Stimulated activated CD8-positive, alpha-beta memory T cell treated with anti-CD3 and anti-CD28 coated beads, Interleukin-7, amount 100 ng/mL, for 24 hours (primary cell): Measurements from ENCODE around the gene B3GNT3.

Source experiments
- DNase-seq: peaks from one replicate; pipeline ENCODE4 v3.0.0-alpha.2; 2020; ENCODE audit warnings: low read depth

The B3GNT3 gene, protein sequence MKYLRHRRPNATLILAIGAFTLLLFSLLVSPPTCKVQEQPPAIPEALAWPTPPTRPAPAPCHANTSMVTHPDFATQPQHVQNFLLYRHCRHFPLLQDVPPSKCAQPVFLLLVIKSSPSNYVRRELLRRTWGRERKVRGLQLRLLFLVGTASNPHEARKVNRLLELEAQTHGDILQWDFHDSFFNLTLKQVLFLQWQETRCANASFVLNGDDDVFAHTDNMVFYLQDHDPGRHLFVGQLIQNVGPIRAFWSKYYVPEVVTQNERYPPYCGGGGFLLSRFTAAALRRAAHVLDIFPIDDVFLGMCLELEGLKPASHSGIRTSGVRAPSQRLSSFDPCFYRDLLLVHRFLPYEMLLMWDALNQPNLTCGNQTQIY

DNA sequence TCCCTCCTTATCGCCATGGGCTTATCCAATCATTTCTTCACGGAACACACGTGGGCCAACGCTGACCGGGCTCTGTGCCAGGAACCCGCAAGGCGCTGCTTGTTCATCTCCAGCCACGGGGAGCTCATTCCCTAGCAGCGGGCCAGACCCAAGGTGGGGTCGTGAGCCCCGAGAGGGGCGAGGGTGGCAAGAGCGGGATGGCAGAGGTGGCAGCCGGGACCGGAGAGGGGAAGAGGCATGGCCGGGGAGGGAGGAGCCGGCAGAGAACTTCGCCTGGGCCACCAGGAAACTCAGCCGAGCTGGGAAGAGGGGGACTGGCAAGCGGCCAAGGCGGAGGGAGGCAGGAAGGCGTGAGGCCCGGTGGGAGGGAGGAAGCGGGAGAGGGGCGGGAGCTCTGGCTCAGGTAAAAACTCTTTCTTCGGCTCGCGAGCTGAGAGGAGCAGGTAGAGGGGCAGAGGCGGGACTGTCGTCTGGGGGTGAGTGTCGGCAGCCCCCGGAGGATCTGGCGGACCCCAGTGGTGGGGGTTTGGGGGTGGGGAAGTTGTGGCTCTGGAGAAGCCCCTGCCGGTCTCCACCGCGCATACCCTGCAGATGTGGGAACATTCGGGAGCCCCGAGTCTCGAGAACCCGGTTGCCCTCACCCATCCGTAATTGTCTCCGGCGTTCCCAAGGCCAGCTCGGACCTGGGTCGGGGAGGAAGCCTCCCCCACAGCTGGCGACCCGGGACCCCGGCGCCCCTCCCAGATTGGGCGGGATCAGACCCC, at the start of gene B3GNT3:
Gene B3GNT3, plus strand, starts transcription at position 408 of the 764 bp plus-strand sequence. CDS start 12,670 bp downstream, outside the sequence.
- no peak for DNase-seq

GRCh38 chr19:17747205-17748098, 47.5 kb upstream of the B3GNT3 start:
- DNase-seq, result peak; percentile 86

DNA sequence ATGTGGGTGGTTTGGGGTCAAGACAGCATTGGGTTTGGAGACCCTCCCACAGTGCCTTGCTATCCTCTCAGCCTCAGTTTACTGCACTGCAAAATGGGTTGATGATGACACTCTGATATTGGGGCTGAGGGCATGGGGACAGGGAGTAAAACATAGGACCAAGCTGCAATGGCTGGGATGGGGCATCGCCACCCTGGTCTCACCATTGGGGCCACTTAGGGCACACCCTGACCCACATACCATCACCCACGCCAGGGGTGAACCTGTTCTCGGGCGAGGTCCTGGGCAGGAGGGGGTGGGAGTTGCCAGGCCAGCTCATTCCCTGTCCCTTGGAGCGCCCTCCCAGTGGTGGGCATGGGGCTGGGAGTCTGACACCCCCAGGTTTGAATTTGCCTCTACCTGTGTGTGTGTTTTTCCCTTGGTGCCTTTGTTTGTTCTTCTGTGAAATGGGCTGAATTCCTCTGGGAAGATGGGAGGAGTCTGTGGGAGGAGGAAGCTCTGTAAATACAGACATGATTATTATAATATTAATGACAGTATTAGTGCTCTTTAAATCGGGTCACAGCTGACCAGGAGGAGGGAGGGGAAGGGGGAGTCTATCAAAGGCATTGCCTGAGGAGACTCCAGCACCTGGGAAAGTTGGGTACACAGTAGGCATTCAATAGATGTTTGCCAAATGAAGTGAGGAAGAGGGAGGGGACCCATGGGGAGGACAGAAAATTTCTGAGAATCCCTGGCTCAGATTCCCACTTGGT, 45.9 kb upstream of the B3GNT3 start:
- DNase-seq, result no peak

- no peak for DNase-seq
Measured at GRCh38 chr19:17749912-17750317, 45.0 kb upstream of the B3GNT3 start.

DNA sequence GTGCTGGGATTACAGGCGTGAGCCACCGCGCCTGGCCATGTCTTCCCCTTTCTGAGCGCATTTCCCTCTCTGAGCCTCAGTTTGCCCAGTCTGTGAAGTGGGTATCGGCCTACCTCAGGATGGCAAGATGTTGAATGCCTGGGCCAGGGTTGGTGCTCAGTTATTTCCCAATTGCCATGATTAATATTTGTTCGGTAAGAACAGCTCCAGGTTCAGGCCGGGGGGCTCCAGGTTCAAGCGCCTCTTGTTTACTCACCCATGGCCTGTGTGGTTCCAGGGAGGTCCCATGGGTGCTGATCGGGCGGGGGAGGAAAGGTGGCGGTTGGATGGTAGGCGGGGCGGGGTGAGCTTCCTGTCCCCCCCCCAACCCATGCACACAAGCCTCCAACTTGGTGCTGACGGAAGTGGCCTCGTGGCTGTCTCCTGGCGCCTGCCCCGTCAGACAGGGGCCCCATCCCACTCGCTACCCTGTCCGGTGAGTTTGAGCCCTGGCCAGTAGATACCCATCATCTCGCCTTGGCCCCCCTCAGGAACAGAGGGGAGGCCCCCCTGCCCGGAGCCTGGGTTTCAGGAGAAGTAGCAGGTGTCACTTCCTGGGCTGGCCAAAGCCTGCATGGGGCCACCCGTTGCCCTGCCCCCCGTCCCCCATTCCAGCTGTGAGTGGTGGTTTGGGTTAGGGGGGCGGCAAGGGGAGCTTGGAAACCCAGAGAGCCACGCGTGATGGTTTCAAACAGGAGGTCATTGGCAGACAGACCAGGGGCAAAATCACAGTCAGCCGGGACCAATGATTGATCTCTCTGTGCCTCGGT, 43.6 kb upstream of the B3GNT3 start, which contains the start of gene FCHO1:
Gene FCHO1, plus strand, starts transcription at position 375 of the 809 bp plus-strand sequence. CDS start 3,688 bp downstream, outside the sequence.
- DNase-seq, result peak; percentile 76

DNA sequence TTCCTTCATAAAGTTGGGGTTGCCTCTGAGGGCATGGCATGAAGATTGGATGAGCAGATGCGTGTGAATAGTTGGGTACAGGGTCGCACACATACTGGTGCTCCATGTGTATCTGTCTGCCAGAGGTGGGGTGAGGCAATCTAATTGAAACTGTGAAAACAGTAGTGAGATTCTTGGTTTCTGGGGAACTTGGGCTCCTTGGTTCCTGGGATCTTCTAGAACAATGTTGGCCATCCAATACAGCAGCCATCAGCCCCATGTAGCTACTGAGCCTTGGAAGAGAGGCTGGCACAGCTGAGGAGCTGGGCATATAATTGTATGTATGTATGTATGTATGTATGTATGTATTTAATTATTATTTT, 43.0 kb upstream of the B3GNT3 start:
- DNase-seq, result no peak

- DNase-seq, result no peak
Measured at GRCh38 chr19:17752865-17753639, 41.9 kb upstream of the B3GNT3 start.

GRCh38 chr19:17753976-17754375, 41.0 kb upstream of the B3GNT3 start:
- DNase-seq, result no peak

GRCh38 chr19:17754634-17755442, 40.1 kb upstream of the B3GNT3 start:
- DNase-seq, result no peak

DNA sequence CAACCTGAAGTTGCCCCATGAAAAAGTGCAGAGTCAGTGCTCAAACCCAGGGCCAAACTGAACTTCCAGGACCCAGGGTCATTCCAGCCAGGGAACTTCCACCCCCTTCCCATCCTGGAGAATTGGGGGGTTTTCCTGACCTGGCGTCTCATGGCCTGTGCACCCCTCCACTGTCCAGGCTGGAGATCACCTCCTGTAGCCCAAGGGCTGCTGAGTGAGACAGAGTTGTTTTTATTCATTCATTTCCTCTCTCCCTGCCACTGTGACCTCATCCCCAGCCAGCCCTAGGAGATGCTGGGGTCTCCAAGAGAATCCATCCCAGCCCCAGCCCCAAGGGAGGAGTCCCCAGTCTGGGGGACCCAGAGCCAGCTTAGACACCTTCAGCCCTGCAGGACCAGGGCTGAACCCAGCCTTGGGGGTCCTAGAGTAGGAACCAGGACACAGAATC, 39.5 kb upstream of the B3GNT3 start:
- DNase-seq, result no peak

DNA sequence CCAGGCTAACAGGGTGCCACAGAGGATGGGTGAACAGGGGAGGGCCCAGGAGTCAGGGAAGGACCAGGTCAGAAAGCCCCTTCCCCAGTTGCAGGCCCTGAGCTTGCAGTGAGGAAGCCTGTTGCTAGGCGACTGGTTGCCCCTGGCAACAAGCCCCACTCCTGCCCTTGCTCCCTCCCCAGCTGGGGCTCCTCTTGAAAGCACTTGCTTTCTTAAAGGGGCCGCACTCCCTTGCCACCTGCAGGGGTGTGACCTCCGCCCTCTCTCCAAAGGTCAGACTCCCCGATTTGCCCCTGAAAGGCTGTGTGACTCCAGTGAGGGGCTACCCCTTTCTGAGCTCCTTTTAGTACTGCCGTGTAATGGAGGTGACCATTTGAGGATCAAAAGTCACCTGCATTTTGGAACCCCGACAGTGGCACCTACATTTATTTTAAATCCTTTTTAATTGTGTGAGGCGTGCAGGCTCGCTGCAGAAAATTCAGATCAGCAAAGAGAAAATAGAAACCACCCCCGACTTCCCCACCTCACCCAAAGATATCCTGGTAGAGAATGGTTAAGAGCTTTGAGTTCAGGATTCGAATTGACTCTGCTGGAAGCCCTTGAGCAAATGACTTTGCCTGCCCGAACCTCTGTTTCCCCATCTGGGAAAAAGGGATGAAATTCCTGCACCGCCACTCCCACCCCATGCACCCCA, 38.8 kb upstream of the B3GNT3 start:
- DNase-seq, result no peak

DNA sequence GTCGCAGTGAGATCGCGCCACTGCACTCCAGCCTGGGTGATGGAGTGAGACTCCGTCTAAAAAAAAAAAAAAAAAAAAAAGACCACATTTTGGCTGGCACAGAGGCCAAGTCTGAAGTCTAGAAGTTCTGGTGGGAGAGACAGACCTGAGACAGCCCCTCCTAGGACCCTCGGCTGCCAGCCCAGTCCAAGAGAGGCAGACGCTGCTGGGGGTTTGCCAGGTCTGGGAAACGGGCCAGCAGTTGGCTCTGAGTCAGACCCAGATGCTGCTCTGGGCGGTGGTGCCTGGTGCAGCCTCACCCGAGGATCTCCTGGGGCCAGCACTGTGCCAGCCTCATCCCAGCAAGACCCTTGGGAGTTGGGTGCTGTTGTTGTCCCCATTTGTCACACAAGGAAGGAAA, 37.8 kb upstream of the B3GNT3 start:
- no peak for DNase-seq

DNA sequence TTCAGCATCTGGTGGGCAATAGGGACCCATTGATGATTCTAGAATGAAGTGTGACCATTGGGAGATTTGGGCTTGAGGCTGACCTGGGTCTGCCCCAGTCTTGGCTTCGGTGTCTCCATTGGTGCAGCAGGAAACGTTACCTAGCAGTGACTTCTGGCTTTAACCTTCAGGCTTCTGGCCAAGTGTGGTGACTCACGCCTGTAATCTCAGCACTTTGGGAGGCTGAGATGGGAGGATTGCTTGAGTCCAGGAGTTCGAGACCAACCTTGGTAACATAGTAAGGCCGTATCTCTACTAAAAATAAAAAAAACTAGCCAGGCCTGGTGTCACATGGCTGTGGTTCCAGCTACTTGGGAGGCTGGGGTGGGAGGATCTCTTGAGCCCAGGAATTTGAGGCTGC, 36.4 kb upstream of the B3GNT3 start:
- DNase-seq, result no peak

GRCh38 chr19:17761148-17761547, 33.8 kb upstream of the B3GNT3 start:
- no peak for DNase-seq

DNA sequence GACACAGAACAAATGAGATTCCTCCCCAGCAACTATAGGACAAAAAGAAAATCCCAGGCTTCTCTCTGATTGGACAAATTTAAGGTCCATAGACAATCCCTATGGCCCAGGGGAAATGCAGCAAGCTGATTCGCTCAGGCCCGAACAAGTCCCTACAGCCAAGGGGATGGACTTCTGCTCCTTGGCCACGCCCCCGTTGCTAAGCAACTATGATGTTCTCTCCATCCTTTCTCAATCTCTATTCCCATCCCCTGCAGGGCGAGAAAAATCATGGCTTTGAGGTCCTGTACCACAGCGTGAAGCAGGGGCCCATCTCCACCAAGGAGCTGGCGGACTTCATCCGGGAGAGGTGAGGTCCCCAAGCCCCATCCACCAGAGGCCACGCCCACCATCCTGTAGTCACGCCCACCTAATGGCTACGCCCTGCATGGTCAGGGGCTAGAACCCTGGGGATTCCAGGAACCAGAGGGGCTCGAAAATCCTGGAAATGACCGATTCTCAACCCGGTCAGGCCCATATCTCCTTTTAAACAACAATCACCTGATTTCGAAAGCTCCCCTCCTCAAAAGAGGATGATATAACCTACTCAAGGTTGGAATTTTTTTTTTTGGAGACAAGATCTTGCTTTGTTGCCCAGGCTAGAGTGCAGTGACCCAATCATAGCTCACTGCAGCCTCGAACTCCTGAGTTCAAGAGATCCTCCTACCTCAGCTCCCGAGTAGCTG, 32.3 kb upstream of the B3GNT3 start:
- DNase-seq, result no peak

DNA sequence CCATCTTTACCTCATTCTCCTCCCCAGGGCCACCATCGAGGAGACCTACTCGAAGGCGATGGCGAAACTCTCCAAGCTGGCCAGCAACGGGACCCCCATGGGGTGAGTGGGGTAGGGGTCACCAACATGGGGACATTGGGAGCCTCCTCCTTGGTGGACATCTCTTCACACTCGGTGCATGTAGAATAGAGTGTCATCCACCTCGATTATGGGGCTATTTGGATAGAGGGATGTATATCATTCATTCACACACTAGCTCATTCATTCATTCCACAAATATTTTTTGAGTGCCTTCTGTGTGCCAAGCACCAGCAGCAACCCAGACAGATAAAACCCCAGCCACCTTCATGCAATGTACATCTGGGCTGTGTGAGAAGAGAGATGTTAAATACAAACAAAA, 30.6 kb upstream of the B3GNT3 start:
- no peak for DNase-seq

DNA sequence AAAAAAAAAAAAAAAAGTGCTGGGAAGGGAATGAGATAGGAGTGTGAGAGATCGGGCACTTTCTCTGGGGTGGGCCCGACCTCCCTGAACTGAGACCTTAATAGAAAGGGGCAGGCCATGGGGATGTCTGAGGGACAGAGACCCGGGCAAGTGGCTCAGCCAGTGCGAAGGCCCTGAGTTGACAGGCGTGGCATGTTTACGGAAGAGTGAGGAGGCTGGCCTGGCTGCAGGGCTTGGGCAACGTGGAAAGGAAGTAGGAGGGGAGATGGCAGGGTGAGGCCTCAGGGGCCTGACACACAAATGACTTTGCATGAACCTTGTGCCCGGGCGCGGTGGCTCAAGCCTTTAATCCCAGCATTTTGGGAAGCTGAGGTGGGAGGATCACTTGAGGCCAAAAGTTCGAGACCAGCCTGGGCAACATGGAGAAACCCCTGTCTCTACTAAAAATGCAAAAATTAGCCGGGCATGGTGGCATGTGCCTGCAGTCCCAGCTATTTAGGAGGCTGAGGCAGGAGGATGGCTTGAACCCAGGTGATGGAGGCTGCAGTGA, 29.8 kb upstream of the B3GNT3 start:
- DNase-seq, result no peak
